Stimulated activated CD8-positive, alpha-beta memory T cell treated with anti-CD3 and anti-CD28 coated beads, Interleukin-12 subunit alpha, Interleukin-12 subunit beta, amount 100 ng/mL, for 4 hours (primary cell): ENCODE measurements around the gene TTLL4.
"Not testable (repeated sequence)": the region's sequence is repeated elsewhere in the genome, so short reads cannot be mapped to it uniquely, and the experiment has no call there.

ENCODE experiments used
- DNase-seq: peaks from one replicate; pipeline ENCODE4 v3.0.0-alpha.2; 2020; ENCODE audit warnings: low read depth

TTLL4 gene

GRCh38 chr2:218745559-218746469, 35.2 kb downstream of the TTLL4 start:
- no peak for DNase-seq

DNA sequence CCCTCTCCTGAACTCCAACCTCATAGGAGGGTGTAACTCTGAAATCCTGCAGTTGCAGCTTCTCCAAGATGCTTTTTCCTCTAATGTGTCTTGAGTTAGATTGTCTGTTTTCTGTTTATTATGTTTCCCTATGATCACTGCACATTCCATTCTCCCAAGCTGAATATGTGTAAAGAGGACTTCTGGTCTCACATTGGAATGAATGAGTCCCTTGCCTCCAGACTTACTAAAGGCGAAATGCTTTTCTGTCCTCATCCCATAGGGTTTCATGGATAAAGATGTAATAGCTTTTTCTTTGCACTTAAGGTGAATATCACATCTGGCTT, 35.8 kb downstream of the TTLL4 start:
- no peak for DNase-seq

- DNase-seq: no peak
Observed at GRCh38 chr2:218746960-218747359, 36.3 kb downstream of the TTLL4 start.

GRCh38 chr2:218748741-218749441, 38.3 kb downstream of the TTLL4 start:
- DNase-seq: no peak

GRCh38 chr2:218754201-218754600, 43.6 kb downstream of the TTLL4 start:
- no peak for DNase-seq

- no peak for DNase-seq
Observed at GRCh38 chr2:218754781-218755180, 44.1 kb downstream of the TTLL4 start.

GRCh38 chr2:218755198-218755566, 44.5 kb downstream of the TTLL4 start:
- no peak for DNase-seq

GRCh38 chr2:218755567-218756404, 45.2 kb downstream of the TTLL4 start:
- DNase-seq: no peak

DNA sequence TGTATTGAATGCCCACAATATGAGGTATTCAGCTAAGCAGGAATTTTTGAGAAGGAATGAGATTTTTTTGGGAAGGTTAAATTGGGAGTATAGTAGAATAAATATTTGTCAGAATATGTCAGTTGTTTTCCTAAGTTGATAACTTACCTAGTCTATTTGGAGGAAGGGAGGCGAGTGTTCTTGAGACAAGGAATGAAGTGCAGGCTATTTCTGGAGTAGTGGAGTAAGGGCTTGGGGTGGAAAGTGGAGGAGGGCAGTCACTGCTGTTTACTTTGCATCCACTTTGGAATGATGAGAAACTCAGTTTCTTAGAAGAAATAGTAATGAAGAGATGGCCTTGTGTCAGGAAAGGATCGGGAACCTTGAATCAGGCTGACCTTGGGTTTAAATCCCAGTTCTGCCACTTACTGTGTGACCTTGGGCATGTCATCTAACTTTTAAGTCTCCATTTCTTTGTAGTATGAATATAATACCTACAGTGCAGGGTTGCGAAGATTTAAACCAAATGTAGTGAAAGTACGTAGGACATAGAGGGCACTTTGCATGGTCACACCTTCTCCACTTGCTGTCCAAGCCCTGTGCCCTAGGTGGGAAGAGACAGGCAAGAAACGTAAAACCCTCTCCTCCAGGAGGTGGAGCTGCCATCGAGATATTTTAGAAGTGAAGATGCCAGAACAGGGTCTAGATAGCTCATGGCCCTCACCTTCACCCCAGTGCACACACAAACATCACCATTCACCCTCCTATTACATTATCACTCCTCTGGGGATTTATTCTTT, 46.2 kb downstream of the TTLL4 start:
- DNase-seq: no peak

- no peak for DNase-seq
Observed at GRCh38 chr2:218761795-218762194, 51.2 kb downstream of the TTLL4 start.

GRCh38 chr2:218772759-218773158, 62.1 kb downstream of the TTLL4 start:
- not testable (repeated sequence) for DNase-seq

DNA sequence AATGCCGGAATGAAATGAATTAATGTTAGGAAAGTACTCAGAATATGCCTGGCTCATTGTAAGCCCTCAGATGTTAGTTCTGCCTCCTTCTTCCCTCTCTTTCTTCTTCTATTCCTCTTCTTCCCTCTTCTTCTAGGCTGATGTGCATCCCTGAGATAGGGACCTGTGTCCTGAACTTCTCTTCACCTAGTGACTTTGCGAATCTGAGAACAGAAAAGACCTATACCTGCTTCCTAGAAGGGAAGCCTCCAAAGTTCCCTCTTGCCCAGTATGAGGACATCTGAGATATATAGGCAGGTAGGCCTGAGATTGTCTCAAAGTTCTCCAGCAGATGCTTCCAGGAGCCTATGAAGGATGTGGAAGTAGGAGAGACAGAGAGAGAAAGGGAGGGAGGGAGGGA, 63.2 kb downstream of the TTLL4 start:
- DNase-seq: no peak

GRCh38 chr2:218776488-218776887, 65.9 kb downstream of the TTLL4 start:
- no peak for DNase-seq

GRCh38 chr2:218777276-218777990, 66.8 kb downstream of the TTLL4 start:
- no peak for DNase-seq

DNA sequence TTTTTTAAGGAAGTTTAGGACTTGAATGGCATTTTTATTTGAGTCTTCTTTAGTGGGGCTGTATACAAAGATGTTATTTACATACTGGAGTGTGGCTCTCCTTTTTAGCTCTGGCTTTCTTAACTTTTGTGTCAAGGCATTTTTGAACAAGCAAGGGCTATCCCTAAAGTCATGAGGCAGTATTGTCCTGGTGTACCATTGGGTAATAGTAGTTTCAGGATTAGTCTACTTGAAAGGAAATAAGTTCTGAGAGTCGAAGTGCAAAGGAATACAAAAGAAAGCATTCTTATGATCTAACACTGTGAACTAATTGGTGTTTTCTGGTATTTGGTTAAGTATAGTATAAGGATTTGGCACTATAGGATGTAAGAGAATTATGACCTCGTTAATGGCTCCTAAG, 69.4 kb downstream of the TTLL4 start:
- DNase-seq: no peak

DNA sequence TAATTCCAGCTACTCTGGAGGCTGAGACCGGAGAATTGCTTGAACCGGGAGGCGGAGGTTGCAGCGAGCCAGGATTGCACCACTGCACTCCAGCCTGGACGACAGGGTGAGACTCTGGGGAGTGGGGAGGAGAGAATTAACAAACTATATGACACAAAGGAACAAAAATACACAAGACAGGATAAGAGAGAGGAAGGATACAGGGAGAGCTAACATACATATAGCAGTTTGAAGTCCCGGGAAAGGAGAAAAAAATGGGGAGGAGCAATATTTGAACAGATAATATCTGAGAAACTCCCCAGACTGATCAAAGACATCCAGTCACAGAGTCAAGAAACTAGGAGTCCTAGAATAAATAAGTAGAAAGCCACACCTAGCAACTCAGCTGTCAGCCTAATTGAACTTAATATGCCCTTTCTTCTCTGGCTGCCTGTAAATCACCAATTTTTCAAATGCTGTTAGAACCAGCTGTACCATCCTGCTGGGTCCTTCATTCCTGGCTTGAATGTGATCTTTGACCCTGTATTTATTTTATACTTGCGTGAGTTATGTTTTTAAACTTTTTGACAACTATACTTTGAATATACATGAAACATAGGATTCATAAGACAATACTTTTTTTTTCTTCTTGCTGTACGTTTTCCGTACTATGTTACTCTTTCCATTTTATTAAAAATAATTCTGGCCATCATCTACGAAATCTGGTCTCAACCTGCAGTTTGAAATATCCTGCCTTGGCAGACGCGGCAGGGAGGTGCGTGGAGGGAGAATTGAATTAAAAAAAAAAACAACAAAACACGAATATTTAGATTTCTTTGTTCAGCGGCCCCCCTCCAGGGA, 70.4 kb downstream of the TTLL4 start:
- DNase-seq: no peak

- no peak for DNase-seq
Observed at GRCh38 chr2:218781691-218782527, 71.3 kb downstream of the TTLL4 start, which contains the start of gene CYP27A1. TSS of gene CYP27A1 (plus strand) at chr2:218782147. CDS start at chr2:218782183, 36 bp downstream.

DNA sequence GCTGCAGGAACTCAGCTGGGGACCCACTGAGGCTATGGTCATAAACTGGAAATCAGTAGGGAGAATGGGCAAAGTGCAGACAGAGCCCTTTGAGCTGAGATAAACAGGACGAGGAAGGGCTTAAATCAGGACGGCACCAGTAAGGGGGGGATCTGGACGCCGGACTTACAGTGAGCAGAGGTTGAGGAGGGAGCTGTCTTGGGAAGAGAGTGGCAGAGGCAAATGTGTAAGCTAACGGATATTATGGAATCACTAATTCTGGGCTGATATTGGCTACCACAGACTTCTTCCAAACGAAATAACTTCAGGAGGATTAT, 71.9 kb downstream of the TTLL4 start:
- no peak for DNase-seq

GRCh38 chr2:218783688-218784087, 73.1 kb downstream of the TTLL4 start:
- DNase-seq: no peak
